Adrenal gland (tissue), 5 donors: ENCODE results near the gene GCN1.
"Not testable (repeated sequence)": the region's sequence is repeated elsewhere in the genome, so short reads cannot be mapped to it uniquely, and the experiment has no call there.

Source experiments
- POLR2A ChIP-seq, 2 donors: fragments of 450-650 bp; IDR thresholded peaks; one replicate each; pipeline ENCODE4 v1.6.1; 2017; ENCODE audit warnings: antibody characterized with exemption in 2 of 2, mild to moderate bottlenecking in 2 of 2, moderate library complexity in 1 of 2
- TF ChIP-seq, protein P1 (sequence below), 6 experiments: fragments of 450-650 bp in 4 of 6; fragments of 200-600 bp in 2 of 6; sonication (generic) in 1 of 6; IDR thresholded peaks; 1 replicate in 5 of 6; 2 replicates in 1 of 6; pipeline versions ENCODE4 v1.5.1 to v1.8.0; 2016 to 2021; ENCODE audit warnings: antibody characterized with exemption in 6 of 6, mild to moderate bottlenecking in 2 of 6, moderate library complexity in 1 of 6
- donor health status: DM: no; HTN: no; CAD: no.

DNA sequence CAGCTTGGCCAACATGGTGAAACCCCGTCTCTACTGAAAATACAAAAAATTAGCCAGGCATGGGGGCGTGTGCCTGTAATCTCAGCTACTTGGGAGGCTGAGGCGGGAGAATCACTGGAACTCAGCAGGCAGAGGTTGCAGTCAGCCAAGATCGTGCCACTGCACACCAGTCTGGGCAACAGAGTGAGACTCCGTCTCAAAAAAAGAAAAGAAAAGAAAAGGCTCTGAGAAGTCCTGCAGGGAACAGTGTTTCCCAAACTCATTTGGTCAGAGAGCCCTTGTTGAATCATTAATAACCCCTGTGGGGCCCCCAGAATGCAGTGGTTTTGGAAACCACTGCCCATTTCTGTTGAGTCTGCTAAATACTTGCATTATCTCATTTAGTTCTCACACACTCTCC lies 18.7 kb upstream of the GCN1 start:
- TF ChIP-seq, protein P1, sequence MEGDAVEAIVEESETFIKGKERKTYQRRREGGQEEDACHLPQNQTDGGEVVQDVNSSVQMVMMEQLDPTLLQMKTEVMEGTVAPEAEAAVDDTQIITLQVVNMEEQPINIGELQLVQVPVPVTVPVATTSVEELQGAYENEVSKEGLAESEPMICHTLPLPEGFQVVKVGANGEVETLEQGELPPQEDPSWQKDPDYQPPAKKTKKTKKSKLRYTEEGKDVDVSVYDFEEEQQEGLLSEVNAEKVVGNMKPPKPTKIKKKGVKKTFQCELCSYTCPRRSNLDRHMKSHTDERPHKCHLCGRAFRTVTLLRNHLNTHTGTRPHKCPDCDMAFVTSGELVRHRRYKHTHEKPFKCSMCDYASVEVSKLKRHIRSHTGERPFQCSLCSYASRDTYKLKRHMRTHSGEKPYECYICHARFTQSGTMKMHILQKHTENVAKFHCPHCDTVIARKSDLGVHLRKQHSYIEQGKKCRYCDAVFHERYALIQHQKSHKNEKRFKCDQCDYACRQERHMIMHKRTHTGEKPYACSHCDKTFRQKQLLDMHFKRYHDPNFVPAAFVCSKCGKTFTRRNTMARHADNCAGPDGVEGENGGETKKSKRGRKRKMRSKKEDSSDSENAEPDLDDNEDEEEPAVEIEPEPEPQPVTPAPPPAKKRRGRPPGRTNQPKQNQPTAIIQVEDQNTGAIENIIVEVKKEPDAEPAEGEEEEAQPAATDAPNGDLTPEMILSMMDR (IDR thresholded peaks at IDR 0.05) = not testable (repeated sequence)
- TF ChIP-seq POLR2A (IDR thresholded peaks at IDR 0.05) = not testable (repeated sequence)
